ENCODE results near the gene C17orf114.

C17orf114 gene

DNA sequence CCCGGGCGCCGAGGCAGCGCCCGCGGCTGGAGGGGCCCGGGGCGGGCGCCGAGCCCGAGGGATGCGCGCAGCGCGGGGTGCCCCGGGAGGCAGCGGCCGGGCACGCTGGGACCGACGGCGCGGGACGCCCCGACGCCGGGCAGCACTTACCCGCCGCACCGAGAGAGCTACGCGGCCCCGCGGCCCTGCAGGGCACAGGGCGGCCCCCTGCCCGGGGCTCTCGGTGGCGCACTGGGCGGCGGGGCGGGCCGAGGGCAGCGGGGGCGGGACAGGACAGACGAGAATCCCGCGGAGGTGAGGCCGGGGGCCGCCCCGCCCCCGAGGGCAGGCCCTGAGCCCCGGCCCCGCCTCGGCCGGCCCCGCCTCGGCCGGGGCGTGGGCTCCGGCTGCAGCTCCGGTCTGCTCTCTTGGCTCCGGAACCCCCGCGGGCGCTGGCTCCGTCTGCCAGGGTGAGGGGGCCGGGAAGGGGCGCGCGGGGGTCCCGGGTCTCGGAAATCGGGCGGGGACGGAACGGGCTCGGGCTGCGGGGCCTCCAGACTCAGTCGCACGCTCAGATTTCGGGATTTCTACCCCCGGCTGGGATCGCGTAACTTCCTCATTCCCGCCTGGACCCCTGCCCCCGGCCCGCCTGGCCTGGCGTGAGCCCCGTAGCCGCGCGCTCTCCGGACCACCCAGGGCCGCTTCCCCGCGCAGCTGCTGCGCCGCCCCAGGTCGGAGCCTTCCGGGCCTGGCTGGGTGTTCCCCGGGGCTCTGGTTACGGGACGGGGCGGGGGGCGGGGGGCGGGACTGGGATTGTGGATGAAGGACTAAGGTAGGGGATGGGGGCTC, 4.9 kb upstream of the C17orf114 start, which contains the start of gene PLD2:
Gene PLD2, plus strand, starts transcription at position 376 of the 828 bp plus-strand sequence. CDS start 621 bp downstream, outside the sequence.
- intact Hi-C loops (cut with DNase I) = no loop called here
- Histone ChIP-seq H3K27ac (peak within 1 kb of the TSS; percentile 56 to 78), H3K4me1 (peaks cover 10 to 24% of the 10 kb centered on the region in 2 donors), H3K9me3 (no peaks in the 10 kb centered on the region), H3K36me3 (peaks cover 0 to 6% of the 10 kb centered on the region in 2 donors), H3K27me3 (peaks cover 0 to 31% of the 10 kb centered on the region in 2 donors), H3K4me3 (peak within 1 kb of the TSS; percentile 63 to 79)
- peak; percentile 100 for ATAC-seq
- peak; percentile 78 to 99 (median 90) for DNase-seq
- TF ChIP-seq, protein P1, sequence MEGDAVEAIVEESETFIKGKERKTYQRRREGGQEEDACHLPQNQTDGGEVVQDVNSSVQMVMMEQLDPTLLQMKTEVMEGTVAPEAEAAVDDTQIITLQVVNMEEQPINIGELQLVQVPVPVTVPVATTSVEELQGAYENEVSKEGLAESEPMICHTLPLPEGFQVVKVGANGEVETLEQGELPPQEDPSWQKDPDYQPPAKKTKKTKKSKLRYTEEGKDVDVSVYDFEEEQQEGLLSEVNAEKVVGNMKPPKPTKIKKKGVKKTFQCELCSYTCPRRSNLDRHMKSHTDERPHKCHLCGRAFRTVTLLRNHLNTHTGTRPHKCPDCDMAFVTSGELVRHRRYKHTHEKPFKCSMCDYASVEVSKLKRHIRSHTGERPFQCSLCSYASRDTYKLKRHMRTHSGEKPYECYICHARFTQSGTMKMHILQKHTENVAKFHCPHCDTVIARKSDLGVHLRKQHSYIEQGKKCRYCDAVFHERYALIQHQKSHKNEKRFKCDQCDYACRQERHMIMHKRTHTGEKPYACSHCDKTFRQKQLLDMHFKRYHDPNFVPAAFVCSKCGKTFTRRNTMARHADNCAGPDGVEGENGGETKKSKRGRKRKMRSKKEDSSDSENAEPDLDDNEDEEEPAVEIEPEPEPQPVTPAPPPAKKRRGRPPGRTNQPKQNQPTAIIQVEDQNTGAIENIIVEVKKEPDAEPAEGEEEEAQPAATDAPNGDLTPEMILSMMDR (IDR thresholded peaks at IDR 0.05) = no peak

DNA sequence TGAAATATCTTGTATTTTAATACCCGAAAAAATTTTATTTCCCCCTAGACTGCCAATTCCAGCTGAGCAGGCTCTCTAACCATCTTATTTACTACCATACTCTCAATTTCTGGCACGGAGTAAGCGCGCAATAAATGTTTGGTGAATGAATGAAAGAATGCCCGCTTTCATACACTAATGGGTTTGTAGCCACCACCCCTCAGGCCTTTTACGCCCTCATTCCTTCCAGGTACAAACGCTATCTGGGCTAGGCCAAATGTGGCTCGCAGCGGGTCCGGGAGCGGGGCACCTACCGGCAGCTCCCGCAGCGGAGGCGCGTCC, 4.3 kb upstream of the C17orf114 start:
- Histone ChIP-seq H3K27ac (no peak overlapping the region), H3K9me3 (no peaks in the 10 kb centered on the region), H3K27me3 (peaks cover 0 to 31% of the 10 kb centered on the region in 2 donors), H3K36me3 (peaks cover 0 to 6% of the 10 kb centered on the region in 2 donors), H3K4me1 (peaks cover 10 to 24% of the 10 kb centered on the region in 2 donors), H3K4me3 (peak overlapping the region; percentile 63 to 79)
- TF ChIP-seq, protein P1 (IDR thresholded peaks at IDR 0.05) = no peak
- no peak for ATAC-seq
- intact Hi-C loops (cut with DNase I) = no loop called here
- no peak for DNase-seq

DNA sequence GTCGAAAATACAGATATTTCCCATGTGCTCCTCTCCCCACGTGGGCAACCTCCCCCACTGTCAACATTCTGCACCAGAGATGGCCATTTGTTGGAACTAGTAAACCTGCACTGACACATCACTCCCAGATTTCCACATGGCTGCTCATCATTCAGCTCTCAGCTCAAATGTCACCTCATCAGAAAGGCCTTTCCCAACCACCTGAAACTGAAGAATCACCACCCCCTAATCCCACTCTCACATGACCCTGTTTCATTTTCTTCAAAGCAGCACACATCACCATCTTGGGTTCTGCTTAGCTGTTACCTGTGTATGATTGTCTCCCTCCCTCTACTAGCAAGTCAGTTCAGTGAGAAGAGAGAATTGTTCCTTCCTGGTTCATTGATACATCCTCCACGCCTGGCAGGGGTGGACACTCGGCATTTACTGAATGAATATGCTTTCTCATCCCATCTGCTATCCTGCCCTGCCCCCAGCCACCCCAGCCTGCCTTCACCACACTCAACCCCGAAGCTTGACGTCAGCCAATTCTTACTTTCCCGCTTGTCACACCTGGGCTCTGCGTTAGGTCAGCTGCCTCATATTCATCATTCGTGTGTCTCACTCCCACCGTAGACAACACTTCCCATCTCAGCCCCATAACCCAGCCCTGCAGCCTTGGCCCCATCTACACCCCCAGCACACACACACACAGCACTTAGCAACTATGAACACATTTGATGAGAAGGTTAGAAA, 1.5 kb downstream of the C17orf114 start:
- Histone ChIP-seq H3K4me1 (peaks cover 7 to 12% of the 10 kb centered on the region in 2 donors), H3K36me3 (peaks cover 0 to 27% of the 10 kb centered on the region in 2 donors), H3K9me3 (no peaks in the 10 kb centered on the region), H3K27ac (no peak overlapping the region), H3K27me3 (peaks cover 0 to 8% of the 10 kb centered on the region in 2 donors), H3K4me3 (no peak overlapping the region)
- DNase-seq (no peak), ATAC-seq (no peak)
- intact Hi-C loops (cut with DNase I) = no loop called here
- TF ChIP-seq, protein P1 (IDR thresholded peaks at IDR 0.05) = no peak

DNA sequence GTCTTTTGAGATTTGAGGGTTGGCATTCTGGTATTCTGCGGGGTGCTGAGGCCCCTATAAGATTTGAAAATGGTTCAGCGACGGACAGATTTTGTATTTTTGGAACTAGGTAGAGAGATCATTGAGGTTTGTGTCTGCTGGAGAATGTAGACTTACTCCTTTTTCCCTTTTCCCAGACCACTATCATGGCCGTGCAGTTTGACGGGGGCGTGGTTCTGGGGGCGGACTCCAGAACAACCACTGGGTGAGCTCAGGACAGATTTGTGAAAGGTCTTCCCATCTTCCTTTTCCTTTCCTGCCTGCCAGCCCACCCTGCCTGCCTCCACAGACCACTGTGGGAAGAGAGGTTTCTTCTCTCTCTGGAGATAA, 5.6 kb downstream of the C17orf114 start:
- intact Hi-C loops (cut with DNase I) = no loop called here
- H3K4me3 ChIP-seq = peak overlapping the region; percentile 60 to 89
- peak overlapping the region; percentile 57 to 66 for H3K27ac ChIP-seq
- no peaks in the 10 kb centered on the region for H3K9me3 ChIP-seq
- ATAC-seq = peak; percentile 48
- DNase-seq = no peak
- peaks cover 0 to 27% of the 10 kb centered on the region in 2 donors for H3K36me3 ChIP-seq
- peaks cover 0 to 10% of the 10 kb centered on the region in 2 donors for H3K27me3 ChIP-seq
- TF ChIP-seq, protein P1 (IDR thresholded peaks at IDR 0.05) = no peak
- peaks cover 7 to 12% of the 10 kb centered on the region in 2 donors for H3K4me1 ChIP-seq

DNA sequence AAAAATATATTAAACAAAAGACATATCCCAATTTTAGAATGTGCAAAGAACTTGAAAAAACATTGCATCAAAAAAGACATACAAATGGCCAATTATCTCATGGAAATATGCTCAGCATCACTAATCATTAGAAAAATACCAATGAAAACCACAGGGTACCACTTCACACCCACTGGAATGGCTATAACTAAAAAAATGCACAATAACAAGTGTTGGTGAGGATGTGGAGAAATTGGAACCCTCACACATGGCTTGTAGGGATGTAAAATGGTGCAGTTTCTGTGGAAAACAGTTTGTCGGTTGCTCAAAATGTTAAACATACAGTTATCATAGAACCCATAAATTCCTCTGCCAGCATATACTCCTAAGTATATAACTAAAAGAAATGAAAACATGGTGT, 7.0 kb downstream of the C17orf114 start:
- Histone ChIP-seq H3K4me3 (no peak overlapping the region), H3K36me3 (peaks cover 0 to 27% of the 10 kb centered on the region in 2 donors), H3K4me1 (peaks cover 7 to 17% of the 10 kb centered on the region in 2 donors), H3K9me3 (no peaks in the 10 kb centered on the region), H3K27me3 (peaks cover 0 to 10% of the 10 kb centered on the region in 2 donors), H3K27ac (peak overlapping the region in 1 of 2 donors; percentile 66)
- TF ChIP-seq, protein P1 (IDR thresholded peaks at IDR 0.05) = no peak
- ATAC-seq (no peak), DNase-seq (no peak)
- intact Hi-C loops (cut with DNase I) = no loop called here

Data from left lung (tissue), 4 donors.